Measurements from ENCODE around the gene SLC1A3. TPM values are rescaled to one million over a fixed set of nuclear protein-coding genes. Genes with fewer than 3 reads are reported as not detected.

Gene SLC1A3
- total RNA-seq, 4 donors from 2014 or later = 10.1 to 17.7 (median 12.9) TPM

DNA sequence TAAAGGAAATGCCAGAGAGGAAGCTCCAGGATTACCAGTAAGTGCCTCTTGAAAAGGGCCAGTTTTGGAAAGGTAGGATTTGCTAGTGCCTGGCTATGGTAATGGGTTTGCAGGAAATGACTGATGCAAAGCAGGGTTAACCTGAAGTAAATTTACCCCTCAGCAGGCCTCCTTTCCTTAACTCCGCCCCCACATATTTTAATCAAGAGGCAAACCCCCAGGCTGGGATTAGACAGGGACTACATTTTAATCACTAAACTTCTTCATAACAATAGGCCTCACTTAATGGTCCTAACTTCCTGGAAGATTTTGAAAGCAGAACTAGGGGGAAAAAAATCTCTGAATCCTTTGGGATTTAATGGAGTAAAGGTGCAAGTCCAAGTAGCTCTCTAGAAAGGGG is 10.2 kb upstream of the SLC1A3 start:
- TF ChIP-seq, protein P1, sequence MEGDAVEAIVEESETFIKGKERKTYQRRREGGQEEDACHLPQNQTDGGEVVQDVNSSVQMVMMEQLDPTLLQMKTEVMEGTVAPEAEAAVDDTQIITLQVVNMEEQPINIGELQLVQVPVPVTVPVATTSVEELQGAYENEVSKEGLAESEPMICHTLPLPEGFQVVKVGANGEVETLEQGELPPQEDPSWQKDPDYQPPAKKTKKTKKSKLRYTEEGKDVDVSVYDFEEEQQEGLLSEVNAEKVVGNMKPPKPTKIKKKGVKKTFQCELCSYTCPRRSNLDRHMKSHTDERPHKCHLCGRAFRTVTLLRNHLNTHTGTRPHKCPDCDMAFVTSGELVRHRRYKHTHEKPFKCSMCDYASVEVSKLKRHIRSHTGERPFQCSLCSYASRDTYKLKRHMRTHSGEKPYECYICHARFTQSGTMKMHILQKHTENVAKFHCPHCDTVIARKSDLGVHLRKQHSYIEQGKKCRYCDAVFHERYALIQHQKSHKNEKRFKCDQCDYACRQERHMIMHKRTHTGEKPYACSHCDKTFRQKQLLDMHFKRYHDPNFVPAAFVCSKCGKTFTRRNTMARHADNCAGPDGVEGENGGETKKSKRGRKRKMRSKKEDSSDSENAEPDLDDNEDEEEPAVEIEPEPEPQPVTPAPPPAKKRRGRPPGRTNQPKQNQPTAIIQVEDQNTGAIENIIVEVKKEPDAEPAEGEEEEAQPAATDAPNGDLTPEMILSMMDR (IDR thresholded peaks at IDR 0.05) = no peak
- no peak for TF ChIP-seq POLR2A (IDR thresholded peaks at IDR 0.05)
- DNase-seq (ENCODE audit: low spot score in 2 of 2) = no peak
- H3K4me3 ChIP-seq (ENCODE audit: low read depth, poor library complexity, severe bottlenecking) = no peak overlapping the region
- intact Hi-C loops (cut with DNase I; ENCODE audit: low total_unique reads) = no loop called here
- 94 to 97% methylated on average over 1 of the region's 1 CpG for WGBS, 2 donors

DNA sequence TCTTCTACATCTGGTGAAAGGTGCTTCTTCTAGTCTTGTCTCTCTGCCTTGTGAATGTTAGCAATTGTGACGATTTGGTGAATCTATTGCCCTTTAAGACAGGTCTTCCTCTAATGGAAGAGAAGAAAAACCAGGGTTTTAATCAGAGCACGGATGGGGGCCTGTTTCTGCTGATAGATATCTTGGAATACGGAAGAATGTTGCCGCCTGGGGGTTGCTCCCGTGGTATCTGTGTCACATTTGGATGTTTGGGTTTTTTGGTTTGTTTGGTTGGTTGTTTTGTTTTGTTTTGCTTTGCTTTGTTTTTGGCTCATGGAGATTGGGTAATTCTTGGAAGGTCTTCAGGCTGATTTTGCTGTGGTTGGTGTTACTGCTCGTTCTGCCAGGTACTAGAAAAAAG is 9.7 kb upstream of the SLC1A3 start:
- no peak for TF ChIP-seq POLR2A (IDR thresholded peaks at IDR 0.05)
- TF ChIP-seq, protein P1 (IDR thresholded peaks at IDR 0.05) = no peak
- intact Hi-C loops (cut with DNase I; ENCODE audit: low total_unique reads) = no loop called here
- WGBS, 2 donors = 87 to 88% methylated on average over 6 of the region's 6 CpGs
- no peak for DNase-seq (ENCODE audit: low spot score in 2 of 2)
- H3K4me3 ChIP-seq (ENCODE audit: low read depth, poor library complexity, severe bottlenecking) = no peak overlapping the region

DNA sequence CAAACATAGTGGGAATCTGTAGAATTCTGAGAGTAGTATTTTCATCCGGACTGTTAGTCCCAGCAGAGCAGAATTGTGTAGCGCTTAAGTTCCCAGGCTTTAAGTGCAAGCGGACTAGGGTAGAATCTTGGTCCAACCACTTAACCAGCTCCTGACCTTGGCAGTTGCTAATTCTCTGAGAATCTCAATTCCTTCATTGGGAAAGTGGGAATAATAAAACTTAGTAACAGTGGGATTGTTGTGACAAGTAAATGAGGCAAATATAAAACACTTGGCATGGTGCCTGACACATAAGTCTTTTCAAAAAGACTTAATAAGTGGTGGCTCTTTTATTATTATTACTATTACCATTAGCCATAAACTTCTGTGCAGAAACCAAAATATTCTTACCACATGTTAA is 8.4 kb upstream of the SLC1A3 start:
- TF ChIP-seq POLR2A (IDR thresholded peaks at IDR 0.05) = no peak
- TF ChIP-seq, protein P1 (IDR thresholded peaks at IDR 0.05) = no peak
- 68 to 84% methylated on average over 3 of the region's 3 CpGs for WGBS, 2 donors
- H3K4me3 ChIP-seq (ENCODE audit: low read depth, poor library complexity, severe bottlenecking) = no peak overlapping the region
- no peak for DNase-seq (ENCODE audit: low spot score in 2 of 2)
- intact Hi-C loops (cut with DNase I; ENCODE audit: low total_unique reads) = no loop called here

DNA sequence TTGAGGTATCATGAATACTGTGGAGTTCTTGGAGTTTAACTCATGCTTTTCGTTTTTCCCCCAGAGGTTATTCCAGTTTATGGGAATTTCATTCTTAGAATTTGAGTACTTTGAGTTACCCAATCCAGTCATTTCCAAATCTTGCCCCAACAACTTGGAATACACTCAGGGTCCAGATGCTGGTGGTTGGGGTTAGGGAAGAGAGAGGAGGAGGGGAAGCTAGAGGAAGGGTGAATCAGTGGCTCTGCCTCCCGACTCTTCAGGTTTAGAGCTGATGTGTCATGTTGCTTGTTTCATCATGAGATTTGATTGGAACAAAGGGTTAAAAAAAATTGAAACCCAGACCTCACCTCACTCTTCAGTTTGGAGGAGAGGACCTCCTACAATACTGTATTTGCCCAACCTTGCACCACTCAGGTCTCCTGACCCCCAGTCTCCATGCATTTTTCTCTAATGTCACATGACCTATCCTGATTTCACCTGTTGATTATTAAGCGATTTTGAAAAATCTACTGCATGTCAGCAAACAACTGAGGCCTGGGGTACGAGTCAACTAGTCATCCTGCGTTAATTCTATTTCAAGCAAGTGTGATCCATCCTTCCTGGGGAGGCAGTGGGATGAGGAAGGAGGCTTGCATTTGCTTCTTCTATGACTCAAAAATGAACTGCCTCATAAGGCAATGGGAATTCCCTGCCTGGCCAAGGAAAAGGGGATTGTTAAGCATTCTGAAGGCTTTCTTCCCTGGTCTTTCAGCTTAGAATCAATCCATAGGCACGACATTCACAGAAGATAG is 6.2 kb upstream of the SLC1A3 start:
- TF ChIP-seq POLR2A (IDR thresholded peaks at IDR 0.05) = no peak
- TF ChIP-seq, protein P1 (IDR thresholded peaks at IDR 0.05) = no peak
- intact Hi-C loops (cut with DNase I; ENCODE audit: low total_unique reads) = no loop called here
- H3K4me3 ChIP-seq (ENCODE audit: low read depth, poor library complexity, severe bottlenecking) = no peak overlapping the region
- no peak for DNase-seq (ENCODE audit: low spot score in 2 of 2)
- 69 to 80% methylated on average over 6 of the region's 6 CpGs for WGBS, 2 donors

DNA sequence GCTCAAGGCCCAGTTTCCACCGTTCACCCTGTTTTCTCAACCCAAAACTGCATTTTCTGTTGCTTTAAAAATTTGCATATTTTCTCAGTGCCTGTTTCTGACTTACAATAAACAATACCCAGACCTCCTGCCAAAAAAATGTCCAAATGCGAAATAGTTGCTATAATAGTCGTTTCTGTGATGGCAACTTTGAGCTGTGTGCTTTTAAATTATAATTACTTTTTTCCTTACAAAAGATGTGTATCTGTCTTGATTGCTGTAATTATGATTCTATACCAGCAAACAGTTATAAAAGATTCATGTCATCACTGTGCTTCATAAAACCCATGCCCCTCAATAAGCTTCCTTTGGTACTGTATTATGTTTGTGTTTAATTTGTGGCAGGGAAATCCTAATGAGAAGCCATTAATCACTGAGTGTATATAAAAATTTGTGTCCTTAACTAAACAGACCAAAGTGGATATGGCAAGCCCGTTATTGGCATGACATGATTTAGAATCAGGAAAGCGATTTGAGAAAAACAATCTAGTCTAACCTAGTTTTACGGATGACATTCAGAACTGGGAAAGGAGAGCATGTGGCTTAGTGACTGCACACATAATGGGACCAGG is 5.4 kb upstream of the SLC1A3 start:
- intact Hi-C loops (cut with DNase I; ENCODE audit: low total_unique reads) = no loop called here
- DNase-seq (ENCODE audit: low spot score in 2 of 2) = no peak
- TF ChIP-seq, protein P1 (IDR thresholded peaks at IDR 0.05) = no peak
- TF ChIP-seq POLR2A (IDR thresholded peaks at IDR 0.05) = no peak
- H3K4me3 ChIP-seq (ENCODE audit: low read depth, poor library complexity, severe bottlenecking) = no peak overlapping the region
- WGBS, 2 donors = 57 to 60% methylated on average over 6 of the region's 6 CpGs
